ENCODE results near the gene SLC38A1. TPM values are rescaled to one million over a fixed set of nuclear protein-coding genes. Genes with fewer than 3 reads are reported as not detected.

The SLC38A1 gene
- 84.7 and 90.4 TPM in 2 replicates for total RNA-seq

DNA sequence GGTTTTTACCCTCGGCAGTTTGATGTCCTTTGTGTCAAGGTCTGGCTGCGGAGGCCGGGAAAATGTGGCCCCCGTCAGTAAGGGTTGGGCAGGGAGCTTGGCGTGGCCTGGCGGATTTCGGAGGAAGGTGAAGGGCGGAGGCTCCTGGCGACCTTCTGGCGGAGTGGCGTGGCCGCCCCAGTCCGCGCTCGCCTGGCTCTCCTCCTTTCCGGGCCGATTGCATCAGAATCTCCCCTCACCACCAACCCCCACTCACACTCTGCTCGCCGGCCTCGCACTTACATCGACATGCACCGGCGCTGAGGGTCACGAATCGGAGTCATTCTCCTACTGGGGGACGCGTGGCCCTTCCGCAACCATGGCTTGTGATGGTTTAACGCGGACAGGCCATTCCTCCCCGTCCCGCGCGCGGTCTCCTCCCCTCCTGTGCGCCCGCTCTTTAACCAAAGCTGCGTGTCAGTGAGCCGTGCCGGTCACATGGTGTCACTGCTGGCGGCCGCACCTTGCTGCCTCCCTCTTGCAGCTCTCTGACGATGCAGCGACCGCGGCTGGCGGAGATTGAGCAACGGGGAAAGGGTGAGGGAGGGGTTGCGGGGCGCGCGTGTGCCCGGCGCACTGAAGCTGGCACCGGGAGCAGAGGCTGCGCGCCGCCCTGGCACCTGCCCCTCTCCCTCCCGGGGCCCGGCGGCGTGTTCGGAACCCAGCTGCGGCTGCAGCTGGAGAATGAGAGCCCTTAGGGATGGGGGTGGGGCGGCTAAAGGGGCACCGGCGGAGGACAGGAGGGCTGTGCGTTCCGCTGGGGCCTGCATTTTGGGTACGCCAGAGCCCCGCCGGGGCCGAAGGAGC, at the start of gene SLC38A1:
TSS of gene SLC38A1 (minus strand) at position 461 of the 846 bp plus-strand sequence. CDS start 29,243 bp downstream, outside the sequence.

Other genes with a start within 250 kb of the SLC38A1 start
- gene SLC38A2, start 103.7 kb upstream of the SLC38A1 start, total RNA-seq, result 241 and 438 TPM in 2 replicates

Measured in hair follicular keratinocyte (primary cell).